GM20431 (cell line): ENCODE measurements around the gene PMPCB.
"Not testable (repeated sequence)": the region's sequence is repeated elsewhere in the genome, so short reads cannot be mapped to it uniquely, and the experiment has no call there.

ENCODE experiments used
- in situ Hi-C: fragments of 300-500 bp; cut with MseI, MboI; formaldehyde crosslinking; loops from one replicate; pipeline ENCODE4 v1.15.0; 2020; ENCODE audit warnings: low sequenced_read_pairs; ENCODE audit not compliant: unreplicated experiment

The PMPCB gene

GRCh38 chr7:103296901-103297836 is at the start of gene PMPCB:
Gene PMPCB, plus strand, starts transcription at chr7:103297435. Its CDS starts 25 bp downstream, at chr7:103297460.
- in situ Hi-C loops: no loop called here

- in situ Hi-C loops: not testable (repeated sequence)
These were observed 43.3 kb upstream of the PMPCB start for GRCh38 chr7:103253699-103254506.

- in situ Hi-C loops: not testable (repeated sequence)
These were observed 33.2 kb upstream of the PMPCB start for GRCh38 chr7:103264054-103264453.

GRCh38 chr7:103266229-103266628 is 31.0 kb upstream of the PMPCB start:
- in situ Hi-C loops: not testable (repeated sequence)

- in situ Hi-C loops: not testable (repeated sequence)
These were observed 23.9 kb upstream of the PMPCB start for GRCh38 chr7:103273374-103273773.

- in situ Hi-C loops: not testable (repeated sequence)
These were observed 22.4 kb upstream of the PMPCB start for GRCh38 chr7:103274867-103275266.

- in situ Hi-C loops: not testable (repeated sequence)
These were observed 19.0 kb upstream of the PMPCB start for GRCh38 chr7:103278195-103278594.

- in situ Hi-C loops: not testable (repeated sequence)
These were observed 17.6 kb upstream of the PMPCB start for GRCh38 chr7:103279636-103279962.

- in situ Hi-C loops: not testable (repeated sequence)
These were observed 17.1 kb upstream of the PMPCB start for GRCh38 chr7:103279963-103280802.

GRCh38 chr7:103280803-103281155 is 16.5 kb upstream of the PMPCB start:
- in situ Hi-C loops: not testable (repeated sequence)

- in situ Hi-C loops: not testable (repeated sequence)
These were observed 14.3 kb upstream of the PMPCB start for GRCh38 chr7:103282802-103283427.

- in situ Hi-C loops: no loop called here
These were observed 5.1 kb upstream of the PMPCB start for GRCh38 chr7:103292122-103292521.

- in situ Hi-C loops: no loop called here
These were observed 3.7 kb upstream of the PMPCB start for GRCh38 chr7:103293526-103293925.

- in situ Hi-C loops: no loop called here
These were observed 573 bp downstream of the PMPCB start for GRCh38 chr7:103297837-103298179.

GRCh38 chr7:103299660-103300059 is 2.4 kb downstream of the PMPCB start:
- in situ Hi-C loops: no loop called here

GRCh38 chr7:103301441-103301840 is 4.2 kb downstream of the PMPCB start:
- in situ Hi-C loops: no loop called here

GRCh38 chr7:103307503-103308231 is 10.4 kb downstream of the PMPCB start:
- in situ Hi-C loops: no loop called here

- in situ Hi-C loops: no loop called here
These were observed 17.6 kb downstream of the PMPCB start for GRCh38 chr7:103314852-103315251.

GRCh38 chr7:103316380-103316941 is 19.2 kb downstream of the PMPCB start:
- in situ Hi-C loops: no loop called here
